HAP-1 (cell line): ENCODE measurements around the gene APOBEC3F.
"Not testable (repeated sequence)": the region's sequence is repeated elsewhere in the genome, so short reads cannot be mapped to it uniquely, and the experiment has no call there.

Experiments used
- DNase-seq, 2 experiments: peaks; one replicate each; pipeline ENCODE4 v3.0.0-alpha.2; 2016 to 2020; ENCODE audit warnings: low spot score in 2 of 2
- H3K27me3 ChIP-seq: fragments of 250-450 bp; sonication (Bioruptor Pico); 2 replicates; pipeline ENCODE4 v1.5.1; 2020; ENCODE audit warnings: low read depth, mild to moderate bottlenecking, moderate library complexity
- H3K36me3 ChIP-seq: fragments of 250-450 bp; sonication (Bioruptor Pico); replicated peaks from 2 replicates; pipeline ENCODE4 v1.5.1; 2020; ENCODE audit warnings: mild to moderate bottlenecking
- H3K4me1 ChIP-seq: fragments of 250-450 bp; sonication (Bioruptor Pico); 2 replicates; pipeline ENCODE4 v1.5.1; 2020; ENCODE audit warnings: mild to moderate bottlenecking
- H3K4me3 ChIP-seq: fragments of 250-450 bp; sonication (Bioruptor Pico); 2 replicates; pipeline ENCODE4 v1.5.1; 2020; ENCODE audit warnings: mild to moderate bottlenecking, moderate library complexity
- H3K9me3 ChIP-seq: fragments of 250-450 bp; sonication (Bioruptor Pico); 2 replicates; pipeline ENCODE4 v1.5.1; 2020; ENCODE audit warnings: mild to moderate bottlenecking, moderate library complexity
- in situ Hi-C: fragments of 300-500 bp; cut with MboI; formaldehyde crosslinking; loops from 3 replicates; pipeline ENCODE4 v1.14.3; 2020; ENCODE audit warnings: low sequenced_read_pairs, inconsistent platforms, mixed read lengths

The APOBEC3F gene

DNA sequence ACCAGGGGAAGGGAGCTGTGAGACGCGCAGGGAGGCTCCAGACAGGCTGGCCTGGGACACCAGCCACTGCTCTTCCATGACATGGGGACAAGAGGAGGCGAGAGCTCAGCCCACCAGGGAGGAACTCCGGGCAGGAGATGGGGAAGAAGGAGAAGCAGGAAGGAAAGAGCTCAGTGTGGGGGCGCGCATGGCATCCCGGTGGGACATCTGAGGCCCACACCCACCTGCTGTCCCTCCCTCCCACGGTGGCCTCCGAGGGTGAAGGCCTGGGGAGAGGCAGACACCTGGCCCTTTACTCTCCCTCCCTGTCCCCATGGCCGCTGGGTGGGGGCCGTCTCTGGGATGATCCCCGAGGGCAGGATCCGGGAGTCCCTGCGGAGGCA is 518 bp upstream of the APOBEC3F start:
- DNase-seq, H3K9me3 ChIP-seq, H3K27me3 ChIP-seq, in situ Hi-C loops, H3K4me1 ChIP-seq, H3K36me3 ChIP-seq: not testable (repeated sequence)
- peak overlapping the region; percentile 34 for H3K4me3 ChIP-seq

GRCh38 chr22:39041908-39042307 is 1.2 kb downstream of the APOBEC3F start:
- no peaks in the 10 kb centered on the region for H3K9me3 ChIP-seq
- H3K4me1 ChIP-seq = peaks cover 7% of the 10 kb centered on the region
- in situ Hi-C loops = no loop called here
- no peak for DNase-seq
- H3K4me3 ChIP-seq = no peak overlapping the region
- H3K27me3 ChIP-seq = no peaks in the 10 kb centered on the region
- H3K36me3 ChIP-seq = no peaks in the 10 kb centered on the region

DNA sequence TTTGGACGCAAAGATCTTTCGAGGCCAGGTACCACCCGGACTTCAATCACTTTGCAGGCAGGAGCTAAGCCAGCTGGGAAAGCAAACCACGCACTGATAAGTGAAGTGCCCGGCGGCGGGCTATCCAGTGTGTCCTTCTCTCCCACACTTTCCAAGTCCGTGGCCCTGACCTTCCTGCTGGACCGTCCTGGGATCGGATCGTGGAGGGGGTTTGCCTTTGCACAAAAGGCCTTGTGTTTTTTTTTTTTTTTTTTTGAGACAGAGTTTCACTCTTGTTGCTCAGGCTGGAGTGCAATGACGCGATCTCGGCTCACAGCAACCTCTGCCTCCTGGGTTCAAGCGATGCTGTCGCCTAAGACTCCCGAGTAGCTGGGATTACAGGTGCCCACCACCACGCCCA is 2.4 kb downstream of the APOBEC3F start:
- in situ Hi-C loops, H3K27me3 ChIP-seq, H3K9me3 ChIP-seq, H3K36me3 ChIP-seq, DNase-seq, H3K4me3 ChIP-seq, H3K4me1 ChIP-seq: not testable (repeated sequence)

DNA sequence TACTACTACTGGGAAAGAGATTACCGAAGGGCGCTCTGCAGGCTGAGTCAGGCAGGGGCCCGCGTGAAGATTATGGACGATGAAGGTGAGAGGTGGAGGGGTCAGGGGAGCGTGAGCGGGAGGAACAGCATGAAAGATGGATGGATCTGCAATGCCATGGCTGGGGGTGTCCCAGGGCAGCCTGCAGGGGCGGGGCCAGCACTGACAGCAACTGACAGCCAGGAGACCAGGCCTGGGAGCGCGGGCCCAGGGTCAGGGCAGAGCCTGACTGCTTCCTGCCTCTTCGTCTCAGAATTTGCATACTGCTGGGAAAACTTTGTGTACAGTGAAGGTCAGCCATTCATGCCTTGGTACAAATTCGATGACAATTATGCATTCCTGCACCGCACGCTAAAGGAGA is 4.5 kb downstream of the APOBEC3F start:
- DNase-seq, H3K4me1 ChIP-seq, in situ Hi-C loops, H3K9me3 ChIP-seq, H3K36me3 ChIP-seq, H3K4me3 ChIP-seq, H3K27me3 ChIP-seq: not testable (repeated sequence)

DNA sequence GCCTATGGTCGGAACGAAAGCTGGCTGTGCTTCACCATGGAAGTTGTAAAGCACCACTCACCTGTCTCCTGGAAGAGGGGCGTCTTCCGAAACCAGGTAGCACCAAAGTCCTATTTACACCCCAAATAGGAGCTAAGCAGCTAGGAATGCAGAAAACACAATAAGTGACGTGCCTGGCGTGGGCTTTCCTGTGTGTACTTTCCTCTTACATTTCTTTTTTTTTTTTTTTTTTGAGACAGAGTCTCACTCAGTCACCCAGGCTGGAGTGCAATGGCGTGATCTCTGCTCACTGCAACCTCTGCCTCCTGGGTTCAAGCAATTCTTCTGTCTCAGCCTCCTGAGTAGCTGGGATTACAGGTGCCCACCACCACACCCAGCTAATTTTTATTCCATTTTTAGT is 8.8 kb downstream of the APOBEC3F start:
- H3K9me3 ChIP-seq, in situ Hi-C loops, H3K4me3 ChIP-seq, H3K36me3 ChIP-seq, DNase-seq, H3K4me1 ChIP-seq, H3K27me3 ChIP-seq: not testable (repeated sequence)

GRCh38 chr22:39051844-39052495 is 11.3 kb downstream of the APOBEC3F start:
- H3K9me3 ChIP-seq, H3K36me3 ChIP-seq, in situ Hi-C loops, H3K4me1 ChIP-seq, DNase-seq, H3K4me3 ChIP-seq, H3K27me3 ChIP-seq: not testable (repeated sequence)

- in situ Hi-C loops = no loop called here
- no peak overlapping the region for H3K4me3 ChIP-seq
- peaks cover 4% of the 10 kb centered on the region; the same call in 1 of the 2 replicates for H3K9me3 ChIP-seq
- no peaks in the 10 kb centered on the region for H3K27me3 ChIP-seq
- DNase-seq = no peak
- H3K36me3 ChIP-seq = no peaks in the 10 kb centered on the region
- H3K4me1 ChIP-seq = no peaks in the 10 kb centered on the region
Observed at GRCh38 chr22:39055658-39056057, 15.0 kb downstream of the APOBEC3F start.

DNA sequence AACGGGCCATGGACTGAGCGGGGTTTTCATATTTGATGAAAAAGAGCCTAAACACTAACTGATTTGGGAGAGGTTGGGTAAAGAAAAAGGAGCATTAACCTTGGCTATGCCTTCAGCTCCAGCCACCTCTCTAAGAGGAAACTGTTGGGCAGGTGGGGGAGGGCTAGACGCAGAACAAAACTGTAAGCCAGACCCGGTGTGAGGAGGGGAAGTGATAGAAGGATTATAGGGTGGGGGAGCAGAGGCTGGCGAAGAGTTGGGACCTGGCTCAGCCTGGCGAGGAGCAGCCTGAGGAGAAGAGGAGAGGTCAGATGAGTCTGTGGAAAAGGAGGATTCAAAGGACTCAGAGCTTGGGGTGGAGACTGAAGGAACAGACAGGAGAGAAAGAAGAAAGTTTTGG is 20.6 kb downstream of the APOBEC3F start:
- H3K4me3 ChIP-seq, H3K36me3 ChIP-seq, in situ Hi-C loops, DNase-seq, H3K9me3 ChIP-seq, H3K27me3 ChIP-seq: not testable (repeated sequence)
- peaks cover 13% of the 10 kb centered on the region for H3K4me1 ChIP-seq

DNA sequence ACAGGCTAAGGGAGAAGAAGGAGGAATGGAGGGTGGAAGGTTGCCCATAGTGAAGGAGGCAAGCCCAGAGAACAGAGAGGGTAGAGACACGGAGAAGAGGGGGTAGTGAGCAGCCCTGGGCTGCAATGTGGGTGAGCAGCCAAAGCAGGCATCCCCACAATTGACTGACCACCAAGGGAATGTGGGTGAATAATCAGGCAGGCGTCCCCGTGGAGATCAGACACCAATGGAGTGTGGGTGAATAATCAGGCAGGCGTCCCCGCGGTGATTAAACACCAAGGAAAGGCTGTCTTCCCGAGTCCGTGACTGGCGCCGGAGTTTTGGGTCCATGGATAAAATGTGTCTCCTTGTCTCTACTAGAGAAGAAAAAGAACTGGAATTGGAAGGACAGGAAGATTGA is 21.3 kb downstream of the APOBEC3F start:
- H3K9me3 ChIP-seq, H3K36me3 ChIP-seq, DNase-seq, H3K27me3 ChIP-seq, H3K4me3 ChIP-seq, in situ Hi-C loops: not testable (repeated sequence)
- peaks cover 20% of the 10 kb centered on the region for H3K4me1 ChIP-seq

- H3K4me3 ChIP-seq, H3K9me3 ChIP-seq, DNase-seq, H3K36me3 ChIP-seq, H3K27me3 ChIP-seq, in situ Hi-C loops: not testable (repeated sequence)
- H3K4me1 ChIP-seq = peaks cover 37% of the 10 kb centered on the region
Observed at GRCh38 chr22:39063904-39064303, 23.2 kb downstream of the APOBEC3F start.

DNA sequence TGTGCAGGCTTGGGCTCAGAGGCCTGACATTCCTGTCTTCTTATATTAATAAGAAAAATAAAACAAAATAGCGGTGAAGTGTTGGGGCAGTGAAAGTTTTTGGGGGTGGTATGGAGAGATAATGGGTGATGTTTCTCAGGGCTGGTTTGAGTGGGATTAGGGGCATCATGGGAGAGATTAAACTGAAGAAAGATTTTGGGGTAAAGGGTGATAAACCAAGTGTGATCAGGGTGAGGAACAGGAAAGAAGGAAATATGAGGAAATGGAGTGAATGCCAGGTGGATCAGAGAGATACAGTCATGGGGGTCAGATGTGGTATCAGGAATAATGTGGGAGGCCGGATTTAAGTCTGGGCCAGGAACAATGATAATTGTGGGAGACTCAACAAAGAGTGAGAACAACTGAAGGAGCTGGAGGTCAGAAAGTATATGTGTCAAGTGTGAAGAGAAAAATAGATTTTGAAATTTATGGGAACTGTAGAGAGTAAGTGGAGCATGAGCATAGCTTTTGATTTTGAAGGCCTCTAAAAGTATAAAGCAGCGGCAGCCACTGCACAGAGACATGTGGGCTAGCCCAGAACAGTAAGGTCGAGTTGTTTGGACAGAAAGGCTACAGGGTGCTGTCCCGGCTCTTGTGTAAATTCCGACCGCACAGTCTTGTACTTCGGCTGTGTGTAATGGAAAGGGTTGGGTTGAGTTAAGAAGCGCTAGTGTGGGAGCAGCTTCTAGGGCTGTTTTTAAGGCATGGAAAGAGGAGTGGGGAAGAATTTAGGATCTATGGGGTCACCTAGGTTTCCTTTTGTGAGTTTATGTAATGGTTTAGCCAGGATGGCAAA is 26.0 kb downstream of the APOBEC3F start:
- H3K4me1 ChIP-seq = peaks cover 37% of the 10 kb centered on the region
- DNase-seq, H3K9me3 ChIP-seq, H3K36me3 ChIP-seq, in situ Hi-C loops, H3K27me3 ChIP-seq, H3K4me3 ChIP-seq: not testable (repeated sequence)

DNA sequence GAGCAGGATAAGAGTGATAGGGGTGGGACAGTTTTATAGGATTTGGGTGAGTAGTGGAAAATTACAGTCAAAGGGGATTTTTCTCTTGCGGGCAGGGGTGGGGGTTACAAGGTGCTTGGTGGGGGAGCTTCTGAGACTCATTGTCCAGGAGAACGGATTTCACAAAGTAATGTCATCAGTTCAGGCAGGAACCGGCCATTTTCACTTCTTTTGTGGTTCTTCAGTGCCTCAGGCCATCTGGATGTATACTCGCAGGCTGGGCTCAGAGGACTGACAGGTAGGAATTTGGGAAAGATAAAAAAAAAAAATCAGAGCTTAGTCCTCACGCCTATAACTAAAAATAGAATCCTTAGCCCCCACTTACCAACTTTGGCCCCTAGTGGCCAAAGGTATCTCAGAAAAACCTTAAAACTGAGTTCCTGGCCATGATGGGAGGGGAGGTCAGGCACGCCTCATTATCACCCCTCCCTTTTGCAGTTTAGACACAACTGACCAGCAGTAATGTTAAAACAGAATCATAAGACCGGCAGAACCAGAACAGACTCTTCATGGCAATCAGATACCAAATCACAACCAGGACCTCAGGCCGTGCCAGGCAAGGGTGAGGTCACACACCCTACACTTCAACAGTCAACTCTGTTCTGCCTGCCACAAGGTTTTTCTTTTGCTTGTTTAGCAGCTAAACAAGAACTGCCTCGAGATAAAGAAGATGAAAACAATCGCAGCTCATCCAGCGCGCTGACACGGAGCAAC is 27.5 kb downstream of the APOBEC3F start:
- DNase-seq = peak; percentile 51 to 64

DNA sequence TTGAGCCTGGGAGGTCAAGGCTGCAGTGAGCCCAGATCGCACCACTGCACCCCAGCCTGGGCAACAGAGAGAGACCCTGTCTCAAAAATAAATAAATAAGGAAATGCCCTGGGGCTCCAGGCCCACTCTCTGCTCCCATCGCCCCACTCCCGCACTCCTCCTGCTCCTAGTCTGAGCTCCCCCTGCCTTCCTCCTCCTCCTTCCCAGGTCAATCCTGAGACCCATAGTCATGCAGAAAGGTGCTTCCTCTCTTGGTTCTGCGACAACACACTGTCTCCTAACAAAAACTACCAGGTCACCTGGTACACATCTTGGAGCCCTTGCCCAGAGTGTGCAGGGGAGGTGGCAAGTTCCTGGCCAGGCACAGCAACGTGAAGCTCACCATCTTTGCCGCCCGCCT is 29.5 kb downstream of the APOBEC3F start:
- H3K27me3 ChIP-seq = no peaks in the 10 kb centered on the region
- DNase-seq = no peak
- H3K36me3 ChIP-seq = no peaks in the 10 kb centered on the region
- H3K4me3 ChIP-seq = no peak overlapping the region
- no peaks in the 10 kb centered on the region for H3K9me3 ChIP-seq
- H3K4me1 ChIP-seq = peaks cover 43% of the 10 kb centered on the region
- in situ Hi-C loops = no loop called here

More for the DNA sequence above, 27.5 kb downstream of the APOBEC3F start:
- Histone ChIP-seq H3K27me3 (no peaks in the 10 kb centered on the region), H3K4me3 (no peak overlapping the region), H3K4me1 (peaks cover 40% of the 10 kb centered on the region), H3K36me3 (no peaks in the 10 kb centered on the region), H3K9me3 (no peaks in the 10 kb centered on the region)
- in situ Hi-C loops = no loop called here

GRCh38 chr22:39072581-39072981 is 31.9 kb downstream of the APOBEC3F start:
- H3K4me3 ChIP-seq, H3K27me3 ChIP-seq, in situ Hi-C loops, H3K36me3 ChIP-seq, H3K9me3 ChIP-seq: not testable (repeated sequence)
- peak in 1 of 2 experiments; percentile 25 for DNase-seq
- peaks cover 32% of the 10 kb centered on the region for H3K4me1 ChIP-seq
